Suprapubic skin (tissue), 4 donors: ENCODE results near the gene BCAM. TPM values are rescaled to one million over a fixed set of nuclear protein-coding genes. Genes with fewer than 3 reads are reported as not detected.
A peak's percentile ranks its signal among the peaks of the same experiment; 100 is the strongest.

Experiments used
- DNase-seq, 2 donors: peaks; one replicate each; pipeline ENCODE4 v3.0.0-alpha.2; 2019; ENCODE audit warnings: low spot score in 2 of 2
- H3K27ac ChIP-seq: fragments of 200-600 bp; sonication (generic); one replicate; pipeline ENCODE4 v1.5.1; 2019
- H3K27me3 ChIP-seq: fragments of 200-600 bp; sonication (generic); one replicate; pipeline ENCODE4 v1.5.1; 2019
- H3K36me3 ChIP-seq: fragments of 200-600 bp; sonication (generic); one replicate; pipeline ENCODE4 v1.5.1; 2019
- H3K4me1 ChIP-seq: fragments of 200-600 bp; sonication (generic); one replicate; pipeline ENCODE4 v1.5.1; 2019
- H3K4me3 ChIP-seq: fragments of 200-600 bp; sonication (generic); one replicate; pipeline ENCODE4 v1.5.1; 2019; ENCODE audit warnings: mild to moderate bottlenecking
- H3K9me3 ChIP-seq: fragments of 200-600 bp; sonication (generic); one replicate; pipeline ENCODE4 v1.5.1; 2019
- CTCF ChIP-seq, 2 donors: fragments of 200-600 bp in 1 of 2; fragments of 450-650 bp in 1 of 2; sonication (generic) in 1 of 2; IDR thresholded peaks; one replicate each; pipeline ENCODE4 v1.5.1; 2016 to 2019; ENCODE audit warnings: antibody characterized with exemption in 2 of 2, mild to moderate bottlenecking in 1 of 2, moderate library complexity in 1 of 2
- EP300 ChIP-seq: sonication (generic); formaldehyde crosslinking; IDR thresholded peaks from one replicate; pipeline ENCODE4 v1.6.1; 2017; ENCODE audit warnings: antibody characterized with exemption
- POLR2A ChIP-seq, 2 donors: fragments of 450-650 bp; IDR thresholded peaks; one replicate each; pipeline ENCODE4 v1.6.1; 2017; ENCODE audit warnings: antibody characterized with exemption in 2 of 2, mild to moderate bottlenecking in 2 of 2, moderate library complexity in 2 of 2
- POLR2AphosphoS5 ChIP-seq, 3 donors: sonication (generic); formaldehyde crosslinking; IDR thresholded peaks; one replicate each; pipeline ENCODE4 v1.6.1; 2017; ENCODE audit warnings: antibody characterized with exemption in 3 of 3
- WGBS: methylation state at CpG from one replicate; pipeline ENCODE4 v1.1.5; 2018; 5-methylcytosine and 5-hydroxymethylcytosine counted together
- total RNA-seq, 4 donors: library from RNA; depleted of rRNA; stranded (reverse); fragments of >200 nt; gene quantifications; one replicate each; pipeline ENCODE4 v1.1.0, GENCODE V29; 2016

The BCAM gene
- total RNA-seq, 4 donors from 2014 or later: 27.4 to 67.5 (median 50.8) TPM

DNA sequence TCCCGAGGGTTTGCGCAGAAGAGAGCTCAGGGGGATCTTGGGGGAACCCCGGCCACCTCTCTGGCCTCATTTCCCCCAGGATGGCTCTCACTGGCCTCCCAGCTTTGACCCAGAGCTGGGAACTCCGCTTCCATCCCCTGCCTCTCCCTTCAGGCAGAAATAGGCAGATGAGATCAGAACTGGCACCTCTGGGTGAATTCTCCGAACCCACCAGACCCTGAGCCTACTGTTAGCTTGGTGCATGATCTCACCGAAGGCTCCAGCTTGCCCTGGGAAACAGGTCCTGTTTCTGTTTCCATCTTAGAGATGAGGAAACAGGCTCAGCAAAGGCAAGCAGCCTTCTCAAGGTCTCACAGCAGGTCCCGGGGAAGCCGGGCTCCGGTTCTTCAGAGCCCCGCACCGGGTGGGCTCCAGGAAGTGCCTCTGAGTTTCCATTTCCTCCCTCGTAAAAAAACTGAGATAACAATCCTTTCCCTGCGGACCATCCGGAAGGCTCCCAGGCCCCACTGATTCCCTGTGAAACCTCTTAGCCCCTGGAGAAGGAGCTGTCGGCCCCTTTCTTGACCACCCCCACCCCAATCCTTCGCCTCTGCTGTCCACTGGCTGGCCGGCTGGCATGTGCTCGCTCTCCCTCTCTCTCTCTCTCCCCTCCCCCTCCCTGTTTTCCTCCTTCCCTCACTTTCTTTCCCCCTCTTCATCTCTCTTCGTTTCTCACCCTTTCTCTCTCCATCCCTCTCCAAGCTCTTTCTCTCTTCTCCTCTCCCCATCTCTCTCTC, 39.3 kb downstream of the BCAM start:
- no peak for TF ChIP-seq POLR2AphosphoS5 (IDR thresholded peaks at IDR 0.05)
- no peak for TF ChIP-seq EP300
- no peak for TF ChIP-seq POLR2A (IDR thresholded peaks at IDR 0.05)
- no peak for TF ChIP-seq CTCF (IDR thresholded peaks at IDR 0.05)
- no peaks in the 10 kb centered on the region for H3K36me3 ChIP-seq
- no peaks in the 10 kb centered on the region for H3K9me3 ChIP-seq
- 21% methylated on average over 16 of the region's 19 CpGs for WGBS
- peak in 1 of 2 donors; percentile 73 for DNase-seq
- H3K4me1 ChIP-seq: peaks cover 58% of the 10 kb centered on the region
- H3K27me3 ChIP-seq: no peaks in the 10 kb centered on the region
- peak overlapping the region; percentile 97 for H3K27ac ChIP-seq
- peak overlapping the region; percentile 100 for H3K4me3 ChIP-seq

DNA sequence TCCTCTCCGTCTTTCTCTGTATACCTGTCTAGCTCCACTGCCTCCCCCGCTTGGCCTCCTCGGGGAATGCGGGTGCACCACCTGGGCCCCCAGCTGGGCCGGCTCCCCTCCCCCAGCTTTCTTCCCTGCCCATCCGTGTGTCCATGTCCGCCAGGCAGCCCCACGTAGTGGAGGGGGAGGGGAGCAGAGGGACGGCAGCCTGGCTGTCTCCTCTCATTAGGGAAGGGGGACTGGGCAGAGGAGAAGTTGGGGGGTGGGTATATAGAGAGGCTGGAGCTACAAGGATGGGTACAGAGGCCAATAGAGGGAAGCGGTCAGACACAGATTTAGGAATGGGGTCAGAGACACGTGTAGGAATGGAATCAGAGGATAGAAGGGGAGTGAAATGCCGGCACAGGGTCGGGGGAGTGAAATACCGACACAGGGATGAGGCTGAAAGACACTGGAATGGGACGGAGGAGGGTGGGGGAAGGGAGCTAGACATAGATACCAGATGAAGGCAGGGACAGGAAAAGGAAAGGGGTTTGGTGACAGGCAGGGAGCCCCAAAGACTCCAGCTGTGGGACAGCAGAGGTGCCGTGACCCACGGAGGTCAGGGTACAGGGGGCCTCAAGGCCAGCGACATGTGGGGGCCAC, 40.0 kb downstream of the BCAM start:
- peak in 1 of 2 donors; percentile 64 for DNase-seq
- peaks cover 3% of the 10 kb centered on the region for H3K36me3 ChIP-seq
- H3K27me3 ChIP-seq: no peaks in the 10 kb centered on the region
- H3K9me3 ChIP-seq: no peaks in the 10 kb centered on the region
- peak overlapping the region; percentile 100 for H3K4me3 ChIP-seq
- H3K4me1 ChIP-seq: peaks cover 58% of the 10 kb centered on the region
- H3K27ac ChIP-seq: peak overlapping the region; percentile 97
- TF ChIP-seq POLR2AphosphoS5 (IDR thresholded peaks at IDR 0.05) (no peak), CTCF (IDR thresholded peaks at IDR 0.05) (no peak), EP300 (no peak), POLR2A (IDR thresholded peaks at IDR 0.05) (no peak)
- 39% methylated on average over 18 of the region's 18 CpGs for WGBS

DNA sequence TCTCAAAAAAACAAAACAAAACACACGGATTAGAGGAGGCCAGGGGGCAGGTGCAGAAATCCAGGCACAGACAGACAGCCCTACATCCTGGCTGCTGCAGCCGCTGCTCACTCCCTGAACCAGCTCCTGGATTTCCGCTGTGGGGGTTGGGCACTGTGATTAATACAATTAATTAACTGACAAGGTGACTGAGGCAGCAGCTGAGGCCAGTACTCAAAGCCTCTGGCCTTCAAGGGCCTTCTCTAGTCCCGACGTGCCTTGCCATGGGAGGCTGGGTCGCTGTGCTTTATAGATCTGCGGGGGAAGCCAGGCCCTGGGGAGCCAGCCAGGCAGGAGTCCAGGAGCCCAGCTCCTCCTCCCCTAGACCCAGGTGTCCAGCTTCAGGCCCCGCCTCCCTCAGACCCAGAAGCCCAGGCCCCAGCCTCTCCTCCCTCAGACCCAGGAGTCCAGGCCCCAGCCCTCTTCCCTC, 41.8 kb downstream of the BCAM start:
- TF ChIP-seq CTCF (IDR thresholded peaks at IDR 0.05) (no peak), EP300 (no peak), POLR2A (IDR thresholded peaks at IDR 0.05) (no peak), POLR2AphosphoS5 (IDR thresholded peaks at IDR 0.05) (no peak)
- Histone ChIP-seq H3K27ac (no peak overlapping the region), H3K9me3 (no peaks in the 10 kb centered on the region), H3K4me3 (no peak overlapping the region), H3K27me3 (no peaks in the 10 kb centered on the region), H3K4me1 (peaks cover 44% of the 10 kb centered on the region), H3K36me3 (peaks cover 4% of the 10 kb centered on the region)
- 57% methylated on average over 7 of the region's 8 CpGs for WGBS
- DNase-seq: no peak

DNA sequence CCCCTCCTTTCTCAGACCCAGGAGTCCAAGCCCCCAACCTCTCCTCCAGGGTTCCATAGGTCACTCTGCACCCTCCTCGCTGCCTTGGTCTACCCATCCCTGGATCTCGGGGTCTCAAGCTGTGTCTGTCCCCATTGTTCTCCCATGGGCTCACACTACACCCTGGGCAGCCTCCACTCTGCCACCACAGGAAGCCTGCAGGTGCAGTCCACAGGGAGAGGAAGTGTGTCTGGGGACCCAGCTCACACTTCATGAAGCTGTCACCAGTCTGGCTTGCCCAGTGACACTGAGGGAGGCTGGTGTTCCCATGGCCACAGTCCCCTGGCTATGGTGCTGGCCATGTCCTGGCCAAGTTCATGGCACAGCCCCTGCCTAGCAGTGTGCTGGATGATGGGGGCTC, 42.5 kb downstream of the BCAM start:
- Histone ChIP-seq H3K4me3 (no peak overlapping the region), H3K27ac (no peak overlapping the region), H3K9me3 (no peaks in the 10 kb centered on the region), H3K4me1 (peaks cover 48% of the 10 kb centered on the region), H3K27me3 (no peaks in the 10 kb centered on the region), H3K36me3 (peaks cover 4% of the 10 kb centered on the region)
- 94% methylated on average over 2 of the region's 2 CpGs for WGBS
- TF ChIP-seq POLR2AphosphoS5 (IDR thresholded peaks at IDR 0.05): no peak
- no peak for DNase-seq

DNA sequence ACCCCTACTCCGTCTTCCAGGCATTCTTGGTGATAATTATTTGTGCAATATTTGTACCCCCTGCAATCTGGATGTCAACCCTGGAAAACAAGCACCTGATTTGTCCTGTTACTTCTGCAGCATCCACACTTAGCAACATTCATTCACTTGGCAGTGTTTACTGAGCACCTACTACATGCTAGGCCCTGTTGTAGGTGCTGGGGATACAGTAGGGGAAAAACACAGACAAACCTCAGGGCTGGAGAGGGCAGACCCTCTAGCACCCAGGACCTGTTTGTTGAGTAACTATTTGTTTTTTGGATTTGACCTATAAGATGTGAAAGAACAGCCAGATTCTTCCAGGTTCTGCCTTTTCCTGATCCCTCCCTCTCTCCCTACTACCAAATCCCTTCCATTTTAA, 46.7 kb downstream of the BCAM start:
- WGBS: 95% methylated on average over 1 of the region's 1 CpG
- H3K4me1 ChIP-seq: peaks cover 12% of the 10 kb centered on the region
- H3K27ac ChIP-seq: no peak overlapping the region
- DNase-seq: no peak
- no peaks in the 10 kb centered on the region for H3K9me3 ChIP-seq
- H3K36me3 ChIP-seq: peaks cover 4% of the 10 kb centered on the region
- H3K27me3 ChIP-seq: no peaks in the 10 kb centered on the region
- TF ChIP-seq POLR2A (IDR thresholded peaks at IDR 0.05) (no peak), EP300 (no peak), CTCF (IDR thresholded peaks at IDR 0.05) (no peak), POLR2AphosphoS5 (IDR thresholded peaks at IDR 0.05) (no peak)
- no peak overlapping the region for H3K4me3 ChIP-seq
